Measurements from ENCODE around the gene GDF2. TPM values are rescaled to one million over a fixed set of nuclear protein-coding genes. Genes with fewer than 3 reads are reported as not detected.

Gene GDF2
- total and polyA plus RNA-seq, 2 experiments from 2014 or later: not detected

- no peak for TF ChIP-seq POLR2AphosphoS5 (IDR thresholded peaks at IDR 0.05; ENCODE audit: low read depth)
- TF ChIP-seq EZH2phosphoT487 (IDR thresholded peaks at IDR 0.05; ENCODE audit: unreplicated experiment): no peak
- TF ChIP-seq ETS1 (IDR thresholded peaks at IDR 0.05): no peak
- no peak for TF ChIP-seq CTCF (conservative IDR thresholded peaks at IDR 0.05; ENCODE audit: low read depth in 2 of 2)
- no peak for TF ChIP-seq ZNF331 (CRISPR knock-in tag; IDR thresholded peaks at IDR 0.05; ENCODE audit: low read depth)
- no peak for TF ChIP-seq EZH2 (IDR thresholded peaks at IDR 0.05; ENCODE audit: low read depth, unreplicated experiment)
- no peak for TF ChIP-seq JUNB (IDR thresholded peaks at IDR 0.05; ENCODE audit: unreplicated experiment)
- no peak for TF ChIP-seq NANOG (IDR thresholded peaks at IDR 0.05; ENCODE audit: borderline replicate concordance)
- no peak for TF ChIP-seq CREB1 (CRISPR knock-in tag; IDR thresholded peaks at IDR 0.05; ENCODE audit: low read depth)
These were observed 39.1 kb upstream of the GDF2 start (continued) for GRCh38 chr10:47283101-47283630.

- peaks cover 4% of the 10 kb centered on the region for H3K27me3 Mint-ChIP-seq (ENCODE audit: insufficient read depth, low read depth, poor library complexity)
- no peak overlapping the region for H3K27ac ChIP-seq (ENCODE audit: low read depth)
- no peaks in the 10 kb centered on the region for H3K9me2 ChIP-seq (ENCODE audit: insufficient read depth)
- H3K27me3 ChIP-seq (ENCODE audit: insufficient read depth): no peaks in the 10 kb centered on the region
- H3K4me1 ChIP-seq (ENCODE audit: insufficient read depth): no peaks in the 10 kb centered on the region
- no peaks in the 10 kb centered on the region for H3F3A ChIP-seq (replicated peaks; ENCODE audit: low read depth)
- no peaks in the 10 kb centered on the region for H4K20me1 ChIP-seq (replicated peaks; ENCODE audit: insufficient read depth)
- ATAC-seq (no peak), DNase-seq (ENCODE audit: low spot score) (no peak)
- no peaks in the 10 kb centered on the region for H3K36me3 ChIP-seq (ENCODE audit: insufficient read depth)
- H3K4me3 Mint-ChIP-seq: no peak overlapping the region
- no peak overlapping the region for H3K27ac Mint-ChIP-seq
- peaks cover 3% of the 10 kb centered on the region; the same call in 2 of the 3 replicates for H3K4me1 Mint-ChIP-seq
- no peak overlapping the region for H3K4me2 ChIP-seq
- no peak overlapping the region for H3K4me3 ChIP-seq
- H3K36me3 Mint-ChIP-seq (ENCODE audit: low read depth): no peaks in the 10 kb centered on the region
- no peak overlapping the region for H2AFZ ChIP-seq
- no peaks in the 10 kb centered on the region for H3K79me2 ChIP-seq (replicated peaks; ENCODE audit: insufficient read depth)
- H3K9me3 Mint-ChIP-seq: no peaks in the 10 kb centered on the region
- TF ChIP-seq CTCF (conservative IDR thresholded peaks at IDR 0.05; ENCODE audit: low read depth in 2 of 2) (no peak), ZNF331 (CRISPR knock-in tag; IDR thresholded peaks at IDR 0.05; ENCODE audit: low read depth) (no peak), ZNF462 (CRISPR knock-in tag; IDR thresholded peaks at IDR 0.05) (no peak), JUNB (IDR thresholded peaks at IDR 0.05; ENCODE audit: unreplicated experiment) (no peak), EZH2 (IDR thresholded peaks at IDR 0.05; ENCODE audit: low read depth, unreplicated experiment) (no peak), ETS1 (IDR thresholded peaks at IDR 0.05) (no peak), STAT1 (IDR thresholded peaks at IDR 0.05; ENCODE audit: unreplicated experiment) (no peak), POLR2AphosphoS5 (IDR thresholded peaks at IDR 0.05; ENCODE audit: low read depth) (no peak), EZH2phosphoT487 (IDR thresholded peaks at IDR 0.05; ENCODE audit: unreplicated experiment) (no peak), ZNF114 (CRISPR knock-in tag; IDR thresholded peaks at IDR 0.05) (no peak)
These were observed 38.4 kb upstream of the GDF2 start for GRCh38 chr10:47283848-47284247.

All from GM23338 (cell line).